Measurements from ENCODE around the gene NEURL3.

Gene NEURL3

GRCh38 chr2:96526615-96527285 lies 21.6 kb upstream of the NEURL3 start:
- TF ChIP-seq CTCF (IDR thresholded peaks at IDR 0.05; ENCODE audit: insufficient read depth, low read length, poor library complexity, severe bottlenecking) = no peak
- H3K36me3 ChIP-seq (ENCODE audit: control insufficient read depth, insufficient read depth, low read length) = no peaks in the 10 kb centered on the region
- DNase-seq (ENCODE audit: extremely low read depth, insufficient read length) = no peak
- H3K4me3 ChIP-seq (replicated peaks; ENCODE audit: low read depth, low read length) = peak overlapping the region; percentile 47
- H3K27me3 ChIP-seq (replicated peaks; ENCODE audit: control insufficient read depth, insufficient read depth, low read length) = no peaks in the 10 kb centered on the region

GRCh38 chr2:96526101-96526591 lies 21.0 kb upstream of the NEURL3 start:
- no peak for TF ChIP-seq CTCF (IDR thresholded peaks at IDR 0.05; ENCODE audit: insufficient read depth, low read length, poor library complexity, severe bottlenecking)
- no peaks in the 10 kb centered on the region for H3K36me3 ChIP-seq (ENCODE audit: control insufficient read depth, insufficient read depth, low read length)
- H3K27me3 ChIP-seq (replicated peaks; ENCODE audit: control insufficient read depth, insufficient read depth, low read length) = no peaks in the 10 kb centered on the region
- H3K4me3 ChIP-seq (replicated peaks; ENCODE audit: low read depth, low read length) = no peak overlapping the region
- no peak for DNase-seq (ENCODE audit: extremely low read depth, insufficient read length)

GRCh38 chr2:96525211-96525507 lies 20.0 kb upstream of the NEURL3 start:
- H3K27me3 ChIP-seq (replicated peaks; ENCODE audit: control insufficient read depth, insufficient read depth, low read length) = no peaks in the 10 kb centered on the region
- no peak for DNase-seq (ENCODE audit: extremely low read depth, insufficient read length)
- H3K4me3 ChIP-seq (replicated peaks; ENCODE audit: low read depth, low read length) = no peak overlapping the region
- no peak for TF ChIP-seq CTCF (IDR thresholded peaks at IDR 0.05; ENCODE audit: insufficient read depth, low read length, poor library complexity, severe bottlenecking)
- no peaks in the 10 kb centered on the region for H3K36me3 ChIP-seq (ENCODE audit: control insufficient read depth, insufficient read depth, low read length)

- DNase-seq (ENCODE audit: extremely low read depth, insufficient read length) = no peak
- Histone ChIP-seq H3K36me3 (ENCODE audit: control insufficient read depth, insufficient read depth, low read length) (no peaks in the 10 kb centered on the region), H3K27me3 (replicated peaks; ENCODE audit: control insufficient read depth, insufficient read depth, low read length) (no peaks in the 10 kb centered on the region), H3K4me3 (replicated peaks; ENCODE audit: low read depth, low read length) (no peak overlapping the region)
- TF ChIP-seq CTCF (IDR thresholded peaks at IDR 0.05; ENCODE audit: insufficient read depth, low read length, poor library complexity, severe bottlenecking) = no peak
Measured at GRCh38 chr2:96524482-96525210, 19.5 kb upstream of the NEURL3 start.

- no peak for TF ChIP-seq CTCF (IDR thresholded peaks at IDR 0.05; ENCODE audit: insufficient read depth, low read length, poor library complexity, severe bottlenecking)
- peak overlapping the region; percentile 28 for H3K4me3 ChIP-seq (replicated peaks; ENCODE audit: low read depth, low read length)
- no peak for DNase-seq (ENCODE audit: extremely low read depth, insufficient read length)
- no peaks in the 10 kb centered on the region for H3K27me3 ChIP-seq (replicated peaks; ENCODE audit: control insufficient read depth, insufficient read depth, low read length)
- no peaks in the 10 kb centered on the region for H3K36me3 ChIP-seq (ENCODE audit: control insufficient read depth, insufficient read depth, low read length)
Measured at GRCh38 chr2:96523659-96524481, 18.7 kb upstream of the NEURL3 start.

Measured in GM06990 (cell line).